Adrenal gland (tissue), 5 donors: ENCODE measurements around the gene TAX1BP1.

Experiments used
- POLR2A ChIP-seq, 2 donors: fragments of 450-650 bp; IDR thresholded peaks; one replicate each; pipeline ENCODE4 v1.6.1; 2017; ENCODE audit warnings: antibody characterized with exemption in 2 of 2, mild to moderate bottlenecking in 2 of 2, moderate library complexity in 1 of 2
- TF ChIP-seq, protein P1 (sequence below), 6 experiments: fragments of 450-650 bp in 4 of 6; fragments of 200-600 bp in 2 of 6; sonication (generic) in 1 of 6; IDR thresholded peaks; 1 replicate in 5 of 6; 2 replicates in 1 of 6; pipeline versions ENCODE4 v1.5.1 to v1.8.0; 2016 to 2021; ENCODE audit warnings: antibody characterized with exemption in 6 of 6, mild to moderate bottlenecking in 2 of 6, moderate library complexity in 1 of 6
- donor health status: DM: no; HTN: no; CAD: no.

DNA sequence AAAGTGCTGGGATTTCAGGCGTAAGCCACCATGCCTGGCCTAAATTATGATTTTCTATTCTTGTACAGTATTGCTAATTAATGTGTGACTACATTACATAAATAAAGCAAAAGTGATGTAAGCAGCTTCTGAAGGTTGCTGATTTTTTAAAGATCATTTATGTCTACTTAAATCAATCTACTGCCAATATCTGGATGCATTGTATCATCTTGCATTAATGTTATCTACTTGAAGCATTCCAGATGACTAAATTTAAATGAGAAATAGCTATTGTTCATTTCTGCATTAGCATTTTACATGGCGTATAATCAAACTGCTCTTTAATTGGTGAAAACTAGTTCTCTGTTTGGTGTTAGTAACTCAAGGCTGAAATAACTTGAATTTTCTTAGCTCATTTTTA lies 40.2 kb upstream of the TAX1BP1 start:
- TF ChIP-seq, protein P1, sequence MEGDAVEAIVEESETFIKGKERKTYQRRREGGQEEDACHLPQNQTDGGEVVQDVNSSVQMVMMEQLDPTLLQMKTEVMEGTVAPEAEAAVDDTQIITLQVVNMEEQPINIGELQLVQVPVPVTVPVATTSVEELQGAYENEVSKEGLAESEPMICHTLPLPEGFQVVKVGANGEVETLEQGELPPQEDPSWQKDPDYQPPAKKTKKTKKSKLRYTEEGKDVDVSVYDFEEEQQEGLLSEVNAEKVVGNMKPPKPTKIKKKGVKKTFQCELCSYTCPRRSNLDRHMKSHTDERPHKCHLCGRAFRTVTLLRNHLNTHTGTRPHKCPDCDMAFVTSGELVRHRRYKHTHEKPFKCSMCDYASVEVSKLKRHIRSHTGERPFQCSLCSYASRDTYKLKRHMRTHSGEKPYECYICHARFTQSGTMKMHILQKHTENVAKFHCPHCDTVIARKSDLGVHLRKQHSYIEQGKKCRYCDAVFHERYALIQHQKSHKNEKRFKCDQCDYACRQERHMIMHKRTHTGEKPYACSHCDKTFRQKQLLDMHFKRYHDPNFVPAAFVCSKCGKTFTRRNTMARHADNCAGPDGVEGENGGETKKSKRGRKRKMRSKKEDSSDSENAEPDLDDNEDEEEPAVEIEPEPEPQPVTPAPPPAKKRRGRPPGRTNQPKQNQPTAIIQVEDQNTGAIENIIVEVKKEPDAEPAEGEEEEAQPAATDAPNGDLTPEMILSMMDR (IDR thresholded peaks at IDR 0.05), result no peak
- TF ChIP-seq POLR2A (IDR thresholded peaks at IDR 0.05), result no peak
